OCI-LY7 (cell line): Measurements from ENCODE around the gene ZBTB20. TPM values are rescaled to one million over a fixed set of nuclear protein-coding genes. Genes with fewer than 3 reads are reported as not detected.

Source experiments
- BruUV-seq: library from RNA; stranded (reverse); fragments of 400-500 nt; replicated peaks from 2 replicates; lab custom pipeline; 2021; lab: Mats Ljungman, UMichigan
- CTCF ChIA-PET: fragments of 300-600 bp; sonication (Branson Sonifier 250); formaldehyde crosslinking; loops from one replicate; lab custom pipeline; 2022; ENCODE audit warnings: antibody characterized with exemption; ENCODE audit not compliant: unreplicated experiment; lab: Charles Lee
- POLR2A ChIA-PET: fragments of 300-600 bp; sonication (Branson Sonifier 250); formaldehyde crosslinking; loops from one replicate; lab custom pipeline; 2022; ENCODE audit warnings: antibody characterized with exemption; lab: Charles Lee
- DNase-seq: peaks from one replicate; pipeline ENCODE4 v3.0.0-alpha.2; 2015; ENCODE audit warnings: low spot score
- H2AFZ ChIP-seq: fragments of 200-600 bp; sonication (generic), shearing (Covaris generic); 2 replicates; pipeline ENCODE4 v1.6.1; 2014; ENCODE audit warnings: mild to moderate bottlenecking, antibody characterized with exemption, low read length, moderate library complexity
- H3K27ac ChIP-seq: fragments of 200-600 bp; sonication (generic); 2 replicates; pipeline ENCODE4 v1.5.1; 2014; ENCODE audit warnings: mixed run types, low read depth, mild to moderate bottlenecking, moderate library complexity, low read length, inconsistent platforms; ENCODE audit not compliant: poor library complexity, severe bottlenecking
- H3K36me3 ChIP-seq: fragments of 200-600 bp; sonication (generic); 2 replicates; pipeline ENCODE4 v1.6.1; 2014; ENCODE audit warnings: mild to moderate bottlenecking, antibody characterized with exemption, low read length, moderate library complexity, mixed read lengths; ENCODE audit not compliant: insufficient read depth
- H3K4me1 ChIP-seq: fragments of 200-600 bp; sonication (generic); 2 replicates; pipeline ENCODE4 v1.5.1; 2014; ENCODE audit warnings: mild to moderate bottlenecking, low read length; ENCODE audit not compliant: insufficient read depth, poor library complexity, severe bottlenecking
- H3K4me2 ChIP-seq: fragments of 200-600 bp; sonication (generic); 2 replicates; pipeline ENCODE4 v1.6.1; 2014; ENCODE audit warnings: mild to moderate bottlenecking, low read length
- H3K4me3 ChIP-seq: fragments of 200-600 bp; sonication (generic); 2 replicates; pipeline ENCODE4 v1.5.1; 2014; ENCODE audit warnings: mild to moderate bottlenecking, low read depth, low read length; ENCODE audit not compliant: poor library complexity, severe bottlenecking
- H3K79me2 ChIP-seq: fragments of 200-600 bp; sonication (generic); 2 replicates; pipeline ENCODE4 v1.6.1; 2016; ENCODE audit warnings: low read depth, mild to moderate bottlenecking, low read length, moderate library complexity, mixed read lengths; ENCODE audit not compliant: insufficient read depth
- H3K9me2 ChIP-seq: fragments of 200-600 bp; sonication (generic); 2 replicates; pipeline ENCODE4 v1.6.1; 2016; ENCODE audit warnings: mild to moderate bottlenecking, low read length, mixed read lengths; ENCODE audit not compliant: insufficient read depth
- H3K9me3 ChIP-seq: fragments of 200-600 bp; sonication (generic); 2 replicates; pipeline ENCODE4 v1.6.1; 2014; ENCODE audit warnings: mild to moderate bottlenecking, mixed run types, low read length, mixed read lengths
- H4K20me1 ChIP-seq: fragments of 200-600 bp; sonication (generic); 2 replicates; pipeline ENCODE4 v1.6.1; 2014; ENCODE audit warnings: mild to moderate bottlenecking, antibody characterized with exemption, low read length, moderate library complexity, mixed read lengths; ENCODE audit not compliant: insufficient read depth
- EZH2phosphoT487 ChIP-seq: fragments of 200-600 bp; sonication (generic); IDR thresholded peaks from 2 replicates; pipeline ENCODE4 v1.6.1; 2018; ENCODE audit warnings: low read depth, borderline replicate concordance, mild to moderate bottlenecking, mixed run types, antibody characterized with exemption, low read length, moderate library complexity, mixed read lengths
- intact Hi-C: fragments of 100-400 bp; cut with micrococcal nuclease; formaldehyde crosslinking; loops from one replicate; pipeline ENCODE4 v1.10.0; 2022; ENCODE audit not compliant: unreplicated experiment
- total RNA-seq, 2 experiments: library from RNA; depleted of rRNA in 1 of 2; stranded (reverse); fragments of >200 nt in 1 of 2; shearing (Covaris generic) in 1 of 2; gene quantifications; 2 replicates each; pipeline ENCODE4 v1.2.3, GENCODE V29; 2014 to 2022
- TF ChIP-seq, protein P1 (sequence below): fragments of 200-600 bp; sonication (generic); conservative IDR thresholded peaks from 2 replicates; pipeline ENCODE4 v1.5.1; 2014; ENCODE audit warnings: mild to moderate bottlenecking, antibody characterized with exemption, low read length, moderate library complexity, mixed read lengths

The ZBTB20 gene
- total RNA-seq, 2 experiments from 2014 or later: 5.5 to 11.8 TPM

DNA sequence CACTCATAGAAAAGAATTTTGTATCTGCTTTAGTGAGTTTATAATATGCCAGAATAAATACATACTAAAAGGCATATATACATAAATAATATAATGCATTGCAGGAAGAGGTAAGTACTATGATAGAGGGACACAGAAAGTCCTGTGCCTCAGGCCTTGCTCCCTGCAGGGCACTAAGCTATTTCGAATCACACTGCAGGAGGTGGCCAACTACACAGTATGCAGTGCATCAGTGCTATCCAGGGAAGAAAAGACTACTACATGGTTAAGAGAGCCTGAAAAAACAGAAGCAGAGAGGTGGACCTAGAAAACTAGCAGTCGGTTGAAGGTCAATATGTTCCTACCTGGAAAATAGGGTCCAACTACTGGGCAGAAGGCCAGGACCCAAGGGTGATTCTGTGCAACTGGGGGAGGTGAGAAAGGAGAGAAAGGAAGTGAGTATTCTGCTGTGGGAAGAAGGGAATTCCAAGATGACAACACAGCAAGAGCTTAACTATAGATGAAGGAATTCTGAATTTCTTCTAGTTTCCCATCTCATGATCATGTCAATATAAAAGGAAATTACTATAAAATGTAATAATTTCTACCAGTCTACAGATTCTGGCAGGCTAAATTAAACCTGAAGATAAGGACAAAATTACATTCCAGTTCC lies 218.0 kb downstream of the ZBTB20 start:
- no peaks in the 10 kb centered on the region for H3K36me3 ChIP-seq
- ChIA-PET CTCF (no interaction called here), POLR2A (interaction anchor here (1.0 kb wide), 1 partner anchor 10 kb away, joined by 3 read pairs; no protein-coding TSS in a partner anchor)
- no peaks in the 10 kb centered on the region for H4K20me1 ChIP-seq
- no peaks in the 10 kb centered on the region for H3K9me2 ChIP-seq
- H3K4me2 ChIP-seq: no peak overlapping the region
- TF ChIP-seq, protein P1, sequence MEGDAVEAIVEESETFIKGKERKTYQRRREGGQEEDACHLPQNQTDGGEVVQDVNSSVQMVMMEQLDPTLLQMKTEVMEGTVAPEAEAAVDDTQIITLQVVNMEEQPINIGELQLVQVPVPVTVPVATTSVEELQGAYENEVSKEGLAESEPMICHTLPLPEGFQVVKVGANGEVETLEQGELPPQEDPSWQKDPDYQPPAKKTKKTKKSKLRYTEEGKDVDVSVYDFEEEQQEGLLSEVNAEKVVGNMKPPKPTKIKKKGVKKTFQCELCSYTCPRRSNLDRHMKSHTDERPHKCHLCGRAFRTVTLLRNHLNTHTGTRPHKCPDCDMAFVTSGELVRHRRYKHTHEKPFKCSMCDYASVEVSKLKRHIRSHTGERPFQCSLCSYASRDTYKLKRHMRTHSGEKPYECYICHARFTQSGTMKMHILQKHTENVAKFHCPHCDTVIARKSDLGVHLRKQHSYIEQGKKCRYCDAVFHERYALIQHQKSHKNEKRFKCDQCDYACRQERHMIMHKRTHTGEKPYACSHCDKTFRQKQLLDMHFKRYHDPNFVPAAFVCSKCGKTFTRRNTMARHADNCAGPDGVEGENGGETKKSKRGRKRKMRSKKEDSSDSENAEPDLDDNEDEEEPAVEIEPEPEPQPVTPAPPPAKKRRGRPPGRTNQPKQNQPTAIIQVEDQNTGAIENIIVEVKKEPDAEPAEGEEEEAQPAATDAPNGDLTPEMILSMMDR: no peak
- no peak for TF ChIP-seq EZH2phosphoT487
- intact Hi-C loops: no loop called here
- no peaks in the 10 kb centered on the region for H3K9me3 ChIP-seq
- H3K79me2 ChIP-seq: no peaks in the 10 kb centered on the region
- no TSS peak for BruUV-seq
- no peaks in the 10 kb centered on the region for H3K4me1 ChIP-seq
- H3K27ac ChIP-seq: no peak overlapping the region
- no peak for DNase-seq
- H2AFZ ChIP-seq: no peak overlapping the region
- H3K4me3 ChIP-seq: no peak overlapping the region

DNA sequence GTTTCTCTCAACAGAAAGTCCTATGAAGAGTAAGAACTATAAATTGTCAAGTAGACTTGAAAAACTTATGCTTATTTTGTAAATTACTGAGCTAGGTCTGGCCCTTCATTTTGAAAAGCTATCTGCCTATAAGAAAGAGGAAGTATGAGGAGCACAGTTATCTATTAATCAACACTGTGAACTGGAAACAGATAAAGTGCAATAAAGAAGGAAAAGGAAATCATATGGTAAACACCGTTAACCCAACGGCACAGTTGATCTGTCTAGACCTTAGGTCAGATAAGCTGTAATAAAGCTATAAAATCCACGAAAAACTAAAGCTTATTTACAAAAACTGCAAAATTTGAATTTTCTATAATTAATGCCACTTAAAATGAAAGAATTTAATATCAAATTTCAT lies 242.5 kb downstream of the ZBTB20 start:
- ChIA-PET POLR2A (interaction anchor here (0.6 to 0.9 kb wide), 2 partner anchors 140 to 283 kb away, joined by 3 read pairs; no protein-coding TSS in a partner anchor), CTCF (no interaction called here)
- TF ChIP-seq, protein P1: no peak
- no peak for TF ChIP-seq EZH2phosphoT487
- Histone ChIP-seq H3K9me3 (no peaks in the 10 kb centered on the region), H2AFZ (no peak overlapping the region), H4K20me1 (no peaks in the 10 kb centered on the region), H3K9me2 (no peaks in the 10 kb centered on the region), H3K4me3 (no peak overlapping the region), H3K79me2 (no peaks in the 10 kb centered on the region), H3K4me2 (no peak overlapping the region), H3K4me1 (no peaks in the 10 kb centered on the region), H3K27ac (no peak overlapping the region), H3K36me3 (no peaks in the 10 kb centered on the region)
- DNase-seq: no peak
- intact Hi-C loops: no loop called here
- BruUV-seq: no TSS peak

DNA sequence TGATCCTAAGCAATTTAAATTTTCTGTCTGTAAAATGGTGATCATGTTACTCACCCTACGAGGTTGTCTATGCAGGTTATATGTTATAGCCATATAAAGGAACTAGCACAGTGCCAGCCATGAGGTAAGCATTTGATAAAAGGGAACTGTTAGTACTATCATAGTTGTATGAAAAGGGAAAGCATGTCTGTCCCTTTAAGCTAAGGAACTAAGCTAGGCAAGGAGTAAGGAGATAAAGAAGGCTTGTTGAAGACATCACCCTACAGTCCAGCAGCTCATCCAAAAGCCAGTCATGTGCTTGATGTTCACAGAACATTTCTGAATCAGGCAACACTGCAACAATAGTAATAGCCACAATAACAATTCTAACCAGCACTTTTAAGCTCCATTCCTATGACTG lies 243.9 kb downstream of the ZBTB20 start:
- no peak overlapping the region for H3K4me2 ChIP-seq
- ChIA-PET POLR2A (no interaction called here), CTCF (no interaction called here)
- no peaks in the 10 kb centered on the region for H3K9me2 ChIP-seq
- H3K4me3 ChIP-seq: no peak overlapping the region
- intact Hi-C loops: no loop called here
- H4K20me1 ChIP-seq: no peaks in the 10 kb centered on the region
- H3K4me1 ChIP-seq: no peaks in the 10 kb centered on the region
- H3K79me2 ChIP-seq: no peaks in the 10 kb centered on the region
- no peak overlapping the region for H3K27ac ChIP-seq
- H2AFZ ChIP-seq: no peak overlapping the region
- no TSS peak for BruUV-seq
- H3K36me3 ChIP-seq: no peaks in the 10 kb centered on the region
- no peak for TF ChIP-seq EZH2phosphoT487
- TF ChIP-seq, protein P1: no peak
- no peak for DNase-seq
- no peaks in the 10 kb centered on the region for H3K9me3 ChIP-seq
